HUES64 (cell line): ENCODE results near the gene BCAM.
"Not testable (repeated sequence)": the region's sequence is repeated elsewhere in the genome, so short reads cannot be mapped to it uniquely, and the experiment has no call there.

ENCODE experiments used
- H3K27ac ChIP-seq: 2 replicates; pipeline ENCODE4 v1.7.0; 2013; ENCODE audit warnings: low read depth, low read length, inconsistent platforms
- H3K27me3 ChIP-seq: 2 replicates; pipeline ENCODE4 v1.6.1; 2013; ENCODE audit warnings: mild to moderate bottlenecking, low read length; ENCODE audit not compliant: insufficient read depth
- H3K36me3 ChIP-seq: 2 replicates; pipeline ENCODE4 v1.6.1; 2013; ENCODE audit warnings: mild to moderate bottlenecking, low read length; ENCODE audit not compliant: insufficient read depth
- H3K4me1 ChIP-seq: 2 replicates; pipeline ENCODE4 v1.6.1; 2013; ENCODE audit warnings: mild to moderate bottlenecking, low read length, moderate library complexity; ENCODE audit not compliant: insufficient read depth
- H3K4me3 ChIP-seq: 2 replicates; pipeline ENCODE4 v1.5.1; 2013; ENCODE audit warnings: mild to moderate bottlenecking, low read length, moderate library complexity
- H3K9ac ChIP-seq: 2 replicates; pipeline ENCODE4 v1.6.1; 2013; ENCODE audit warnings: mild to moderate bottlenecking, low read depth, low read length
- H3K9me3 ChIP-seq: 2 replicates; pipeline ENCODE4 v1.6.1; 2013; ENCODE audit warnings: low read depth, low read length; ENCODE audit not compliant: insufficient read depth
- WGBS: fragments of 150-250, 120-280 bp; methylation state at CpG from one replicate; pipeline ENCODE4 v1.1.7; 2013; ENCODE audit warnings: missing lambda C conversion rate; 5-methylcytosine and 5-hydroxymethylcytosine counted together

The BCAM gene

DNA sequence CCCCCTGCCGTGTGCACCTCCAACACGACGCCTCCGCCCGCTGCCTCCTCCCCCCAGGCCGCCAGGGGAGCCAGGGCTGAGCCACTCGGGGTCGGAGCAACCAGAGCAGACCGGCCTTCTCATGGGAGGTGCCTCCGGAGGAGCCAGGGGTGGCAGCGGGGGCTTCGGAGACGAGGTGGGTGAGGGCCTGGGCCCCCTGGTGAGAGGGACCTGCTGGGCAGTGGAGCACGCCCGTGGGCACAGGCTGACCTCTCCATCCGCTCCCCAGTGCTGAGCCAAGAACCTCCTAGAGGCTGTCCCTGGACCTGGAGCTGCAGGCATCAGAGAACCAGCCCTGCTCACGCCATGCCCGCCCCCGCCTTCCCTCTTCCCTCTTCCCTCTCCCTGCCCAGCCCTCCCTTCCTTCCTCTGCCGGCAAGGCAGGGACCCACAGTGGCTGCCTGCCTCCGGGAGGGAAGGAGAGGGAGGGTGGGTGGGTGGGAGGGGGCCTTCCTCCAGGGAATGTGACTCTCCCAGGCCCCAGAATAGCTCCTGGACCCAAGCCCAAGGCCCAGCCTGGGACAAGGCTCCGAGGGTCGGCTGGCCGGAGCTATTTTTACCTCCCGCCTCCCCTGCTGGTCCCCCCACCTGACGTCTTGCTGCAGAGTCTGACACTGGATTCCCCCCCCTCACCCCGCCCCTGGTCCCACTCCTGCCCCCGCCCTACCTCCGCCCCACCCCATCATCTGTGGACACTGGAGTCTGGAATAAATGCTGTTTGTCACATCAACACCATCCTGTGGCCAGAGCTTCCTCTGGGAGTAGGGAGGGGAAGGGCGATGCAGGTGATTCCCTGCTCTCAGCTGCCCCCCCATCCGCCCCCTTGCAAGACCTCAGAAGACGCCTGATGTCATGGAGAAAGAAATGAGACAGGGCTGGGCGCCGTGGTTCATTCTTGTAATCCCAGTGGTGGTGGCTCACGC, 12.0 kb downstream of the BCAM start:
- H3K4me3 ChIP-seq = no peak overlapping the region
- H3K4me1 ChIP-seq = no peaks in the 10 kb centered on the region
- peaks cover 9% of the 10 kb centered on the region for H3K36me3 ChIP-seq
- H3K27me3 ChIP-seq = peaks cover 11% of the 10 kb centered on the region
- H3K9ac ChIP-seq = no peak overlapping the region
- no peaks in the 10 kb centered on the region for H3K9me3 ChIP-seq
- no peak overlapping the region for H3K27ac ChIP-seq
- WGBS = 89% methylated on average over 30 of the region's 35 CpGs

GRCh38 chr19:44822177-44822576, 13.3 kb downstream of the BCAM start:
- H3K27ac ChIP-seq = no peak overlapping the region
- no peak overlapping the region for H3K9ac ChIP-seq
- peaks cover 19% of the 10 kb centered on the region for H3K27me3 ChIP-seq
- no peak overlapping the region for H3K4me3 ChIP-seq
- 85% methylated on average over 11 of the region's 11 CpGs for WGBS
- peaks cover 9% of the 10 kb centered on the region for H3K36me3 ChIP-seq
- no peaks in the 10 kb centered on the region for H3K4me1 ChIP-seq
- H3K9me3 ChIP-seq = no peaks in the 10 kb centered on the region

DNA sequence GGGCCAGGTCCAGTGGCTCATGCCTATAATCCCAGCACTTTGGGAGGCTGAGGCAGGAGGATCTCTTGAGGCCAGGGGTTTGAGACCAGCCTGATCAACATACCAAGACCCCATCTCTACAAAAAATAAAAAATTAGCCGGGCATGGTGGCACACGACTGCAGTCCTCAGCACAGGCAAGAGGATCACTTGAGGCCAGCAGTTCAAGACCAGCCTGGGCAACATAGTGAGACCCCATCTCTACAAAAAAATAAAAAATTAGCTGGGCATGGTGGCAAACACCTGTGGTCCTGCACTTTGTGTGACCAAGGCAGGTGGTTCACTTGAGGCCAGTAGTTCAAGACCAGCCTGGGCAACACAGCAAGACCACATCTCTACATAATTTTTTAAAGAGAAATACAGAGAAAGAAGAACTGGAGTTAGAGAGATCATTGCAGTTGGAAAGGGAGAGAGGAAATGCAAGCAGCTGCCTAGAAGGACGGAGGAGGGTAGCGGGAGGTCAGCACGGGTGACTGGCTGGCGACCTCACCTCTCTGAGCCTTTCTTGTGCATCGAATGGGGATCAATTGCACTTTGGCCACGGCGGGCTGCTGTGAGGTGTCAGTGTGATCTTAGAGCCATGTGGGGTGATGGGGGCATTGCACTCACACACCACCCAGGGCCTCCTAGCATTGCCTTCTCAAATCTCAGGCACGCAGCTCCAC, 13.9 kb downstream of the BCAM start:
- H3K9me3 ChIP-seq = no peaks in the 10 kb centered on the region
- no peak overlapping the region for H3K4me3 ChIP-seq
- WGBS = 78% methylated on average over 10 of the region's 10 CpGs
- no peak overlapping the region for H3K9ac ChIP-seq
- peaks cover 20% of the 10 kb centered on the region for H3K27me3 ChIP-seq
- no peak overlapping the region for H3K27ac ChIP-seq
- no peaks in the 10 kb centered on the region for H3K4me1 ChIP-seq
- peaks cover 9% of the 10 kb centered on the region for H3K36me3 ChIP-seq

DNA sequence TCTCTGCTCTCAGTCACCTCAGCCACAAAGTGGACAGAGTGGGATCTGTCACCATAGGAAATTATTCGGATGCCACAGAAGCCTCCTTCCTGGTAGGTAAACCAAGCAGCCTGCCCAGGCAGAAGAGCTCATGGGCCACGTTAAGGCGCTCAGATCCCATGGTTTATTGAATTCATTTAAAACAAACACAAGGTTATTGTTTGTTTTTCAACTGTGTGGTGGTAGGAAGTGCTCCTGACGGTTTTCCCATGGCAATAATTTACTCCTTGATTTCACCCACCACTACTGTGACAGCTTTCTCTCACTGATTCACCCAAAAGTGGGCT, 14.4 kb downstream of the BCAM start:
- Histone ChIP-seq H3K27ac (no peak overlapping the region), H3K9ac (no peak overlapping the region), H3K36me3 (peaks cover 9% of the 10 kb centered on the region), H3K9me3 (no peaks in the 10 kb centered on the region), H3K27me3 (peaks cover 20% of the 10 kb centered on the region), H3K4me3 (no peak overlapping the region), H3K4me1 (no peaks in the 10 kb centered on the region)
- 58% methylated on average over 3 of the region's 4 CpGs for WGBS

DNA sequence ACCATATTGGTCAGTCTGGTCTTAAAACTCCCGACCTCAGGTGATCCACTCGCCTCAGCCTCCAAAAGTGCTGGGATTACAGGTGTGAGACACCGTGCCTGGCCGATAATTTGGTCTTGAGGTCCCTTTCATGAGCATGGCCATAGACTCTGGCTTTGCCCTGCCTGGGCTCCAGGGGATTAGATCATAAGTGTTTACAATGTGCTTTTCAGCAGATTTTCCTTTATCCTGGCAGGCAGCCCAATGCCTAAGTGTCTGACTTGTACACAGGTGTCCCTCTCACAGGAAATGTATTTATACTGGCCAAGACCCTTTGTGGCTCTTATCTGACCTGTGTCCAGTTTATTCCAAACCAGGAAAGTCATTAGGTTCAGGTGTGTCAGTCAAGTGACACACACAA, 15.9 kb downstream of the BCAM start:
- H3K9ac ChIP-seq = no peak overlapping the region
- no peaks in the 10 kb centered on the region for H3K4me1 ChIP-seq
- H3K36me3 ChIP-seq = peaks cover 3% of the 10 kb centered on the region; the same call in 1 of the 2 replicates
- H3K9me3 ChIP-seq = no peaks in the 10 kb centered on the region
- H3K27me3 ChIP-seq = peaks cover 20% of the 10 kb centered on the region
- H3K27ac ChIP-seq = no peak overlapping the region
- H3K4me3 ChIP-seq = no peak overlapping the region
- 95% methylated on average over 4 of the region's 4 CpGs for WGBS

GRCh38 chr19:44832875-44833274, 24.0 kb downstream of the BCAM start:
- H3K27me3 ChIP-seq = peaks cover 14% of the 10 kb centered on the region
- not testable (repeated sequence) for H3K36me3 ChIP-seq, H3K9ac ChIP-seq, H3K27ac ChIP-seq, H3K4me3 ChIP-seq, H3K9me3 ChIP-seq, H3K4me1 ChIP-seq
- 97% methylated on average over 6 of the region's 6 CpGs for WGBS

- not testable (repeated sequence) for H3K9me3 ChIP-seq, H3K27ac ChIP-seq, H3K4me3 ChIP-seq, H3K4me1 ChIP-seq, H3K36me3 ChIP-seq, H3K9ac ChIP-seq
- WGBS = 91% methylated on average over 8 of the region's 8 CpGs
- H3K27me3 ChIP-seq = peaks cover 14% of the 10 kb centered on the region
Measured at GRCh38 chr19:44834399-44834798, 25.5 kb downstream of the BCAM start.

DNA sequence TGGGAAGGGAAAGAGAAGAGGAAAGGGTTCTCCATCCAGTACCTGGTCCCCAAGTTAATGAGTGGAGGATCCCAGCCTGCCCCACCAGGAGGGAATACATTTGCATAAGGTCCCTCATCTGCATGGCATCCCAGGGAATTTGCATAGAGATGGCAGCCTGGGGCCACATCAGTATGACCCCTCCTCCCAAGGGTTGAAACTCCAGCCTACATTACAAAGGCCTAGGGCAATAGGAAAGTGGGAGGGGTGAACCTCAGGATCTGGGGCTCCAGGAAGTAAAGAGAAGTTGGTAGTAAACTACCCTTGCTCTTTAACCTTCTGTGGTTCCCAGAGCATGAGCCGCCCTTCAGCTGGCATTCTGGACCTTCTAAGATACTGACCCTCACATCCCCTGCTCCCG, 30.4 kb downstream of the BCAM start:
- Histone ChIP-seq H3K27ac (no peak overlapping the region), H3K9me3 (no peaks in the 10 kb centered on the region), H3K9ac (no peak overlapping the region), H3K4me3 (no peak overlapping the region), H3K27me3 (no peaks in the 10 kb centered on the region; the same call in 1 of the 2 replicates), H3K36me3 (no peaks in the 10 kb centered on the region), H3K4me1 (peaks cover 3% of the 10 kb centered on the region; the same call in 1 of the 2 replicates)
- WGBS = 78% methylated on average over 2 of the region's 2 CpGs

DNA sequence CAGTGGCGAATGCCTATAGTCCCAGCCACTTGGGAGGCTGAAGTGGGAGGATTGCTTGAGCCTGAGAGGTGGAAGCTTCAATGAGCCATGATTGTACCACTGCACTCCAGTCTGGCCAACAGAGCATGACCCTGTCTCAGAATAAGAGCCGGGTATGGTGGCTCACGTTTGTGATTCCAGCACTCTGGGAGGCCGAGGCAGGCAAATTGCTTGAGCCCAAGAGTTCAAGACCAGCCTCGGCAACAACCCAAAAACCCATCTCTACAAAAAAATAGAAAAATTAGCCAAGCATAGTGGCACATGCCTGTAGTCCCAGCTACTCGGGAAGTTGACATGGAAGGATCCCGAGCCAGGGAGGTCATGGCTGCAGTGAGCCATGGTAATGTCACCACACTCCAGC, 31.9 kb downstream of the BCAM start:
- no peak overlapping the region for H3K27ac ChIP-seq

DNA sequence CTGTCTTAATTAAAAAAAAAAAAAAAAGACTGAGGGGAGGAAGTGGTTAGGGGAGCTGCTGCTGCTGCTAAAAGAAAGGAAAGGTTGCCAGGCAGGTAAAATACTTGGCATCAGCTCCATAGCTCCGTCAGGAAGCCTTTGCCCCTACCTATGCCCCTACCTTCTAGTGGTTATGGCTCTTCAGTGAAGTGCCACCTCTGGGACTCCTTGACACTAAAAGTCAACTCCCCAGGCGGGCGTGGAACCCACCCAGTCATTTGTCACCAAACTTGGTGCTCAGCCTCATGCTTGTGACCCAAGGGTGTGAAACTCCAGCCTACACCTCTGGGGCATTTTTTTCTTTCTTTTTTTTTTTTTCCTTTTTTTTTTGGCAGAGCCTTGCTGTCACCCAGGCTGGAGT, 32.3 kb downstream of the BCAM start:
- no peaks in the 10 kb centered on the region for H3K36me3 ChIP-seq
- H3K27me3 ChIP-seq = peaks cover 3% of the 10 kb centered on the region
- WGBS = 89% methylated on average over 3 of the region's 3 CpGs
- H3K4me3 ChIP-seq = no peak overlapping the region
- H3K27ac ChIP-seq = no peak overlapping the region
- no peak overlapping the region for H3K9ac ChIP-seq
- H3K9me3 ChIP-seq = no peaks in the 10 kb centered on the region
- peaks cover 3% of the 10 kb centered on the region; the same call in 1 of the 2 replicates for H3K4me1 ChIP-seq

More for the DNA sequence above, 31.9 kb downstream of the BCAM start:
- peaks cover 3% of the 10 kb centered on the region; the same call in 1 of the 2 replicates for H3K4me1 ChIP-seq
- no peaks in the 10 kb centered on the region for H3K9me3 ChIP-seq
- 94% methylated on average over 7 of the region's 7 CpGs for WGBS
- peaks cover 3% of the 10 kb centered on the region for H3K27me3 ChIP-seq
- H3K4me3 ChIP-seq = no peak overlapping the region
- no peak overlapping the region for H3K9ac ChIP-seq
- no peaks in the 10 kb centered on the region for H3K36me3 ChIP-seq

DNA sequence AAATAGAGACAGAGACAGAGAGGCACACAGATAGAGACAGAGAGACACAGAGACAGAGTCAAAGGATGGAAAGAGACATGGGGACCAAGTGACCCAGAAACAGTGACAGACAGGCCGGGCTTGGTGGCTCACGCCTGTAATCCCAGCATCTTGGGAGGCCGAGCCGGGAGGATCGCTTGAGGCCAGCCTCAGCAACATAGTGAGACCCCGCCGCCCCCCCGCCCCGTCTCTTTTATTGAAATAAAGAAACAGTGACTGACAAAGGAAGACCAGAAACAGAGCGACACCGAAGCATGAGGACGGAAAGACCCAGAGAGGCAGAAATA, 36.3 kb downstream of the BCAM start:
- H3K9me3 ChIP-seq = no peaks in the 10 kb centered on the region
- H3K27ac ChIP-seq = no peak overlapping the region; the same call in 1 of the 2 replicates
- H3K4me3 ChIP-seq = peak overlapping the region; percentile 65
- peaks cover 12% of the 10 kb centered on the region; the same call in 1 of the 2 replicates for H3K4me1 ChIP-seq
- peaks cover 3% of the 10 kb centered on the region; the same call in 1 of the 2 replicates for H3K27me3 ChIP-seq
- no peaks in the 10 kb centered on the region for H3K36me3 ChIP-seq
- 21% methylated on average over 12 of the region's 12 CpGs for WGBS
- H3K9ac ChIP-seq = peak overlapping the region; percentile 57
